Nephron progenitor cell (in vitro differentiated cells): Measurements from ENCODE around the gene CAMK2G.

Experiments used
- DNase-seq: peaks from one replicate; pipeline ENCODE4 v3.0.0; 2021
- H3K27ac Mint-ChIP-seq: 2 replicates; pipeline ENCODE4 v1.8.0; 2021; ENCODE audit warnings: mild to moderate bottlenecking, moderate library complexity, mixed read lengths
- H3K27me3 Mint-ChIP-seq: 2 replicates; pipeline ENCODE4 v1.8.0; 2021; ENCODE audit warnings: mild to moderate bottlenecking, low read depth, mixed read lengths; ENCODE audit not compliant: poor library complexity
- H3K36me3 Mint-ChIP-seq: 2 replicates; pipeline ENCODE4 v1.8.0; 2021; ENCODE audit warnings: low read depth, mixed read lengths
- H3K4me1 Mint-ChIP-seq: 2 replicates; pipeline ENCODE4 v1.8.0; 2021; ENCODE audit warnings: mixed read lengths
- H3K4me3 Mint-ChIP-seq: 2 replicates; pipeline ENCODE4 v1.8.0; 2021; ENCODE audit warnings: mild to moderate bottlenecking, moderate library complexity, mixed read lengths
- H3K9me3 Mint-ChIP-seq: 2 replicates; pipeline ENCODE4 v1.8.0; 2021; ENCODE audit warnings: mild to moderate bottlenecking, moderate library complexity, mixed read lengths
- CTCF ChIP-seq: fragments of 200-600 bp; sonication (generic); IDR thresholded peaks from 2 replicates; pipeline ENCODE4 v1.5.0; 2021; ENCODE audit warnings: antibody characterized with exemption

The CAMK2G gene

GRCh38 chr10:73842349-73842748 is 32.0 kb downstream of the CAMK2G start:
- TF ChIP-seq CTCF = no peak

GRCh38 chr10:73841526-73842285 is 32.6 kb downstream of the CAMK2G start:
- Mint-ChIP-seq H3K36me3 (peaks cover 27% of the 10 kb centered on the region), H3K4me3 (no peak overlapping the region), H3K27me3 (no peaks in the 10 kb centered on the region), H3K9me3 (no peaks in the 10 kb centered on the region), H3K27ac (no peak overlapping the region), H3K4me1 (peaks cover 26% of the 10 kb centered on the region)
- no peak for TF ChIP-seq CTCF
- no peak for DNase-seq

More at GRCh38 chr10:73842349-73842748, 32.0 kb downstream of the CAMK2G start:
- Mint-ChIP-seq H3K9me3 (no peaks in the 10 kb centered on the region), H3K27me3 (no peaks in the 10 kb centered on the region), H3K4me3 (no peak overlapping the region), H3K36me3 (peaks cover 34% of the 10 kb centered on the region), H3K27ac (no peak overlapping the region), H3K4me1 (peaks cover 20% of the 10 kb centered on the region)
- no peak for DNase-seq

GRCh38 chr10:73841061-73841421 is 33.3 kb downstream of the CAMK2G start:
- Mint-ChIP-seq H3K27me3 (no peaks in the 10 kb centered on the region), H3K9me3 (no peaks in the 10 kb centered on the region), H3K4me3 (no peak overlapping the region), H3K36me3 (peaks cover 23% of the 10 kb centered on the region), H3K4me1 (peaks cover 33% of the 10 kb centered on the region), H3K27ac (no peak overlapping the region)
- no peak for TF ChIP-seq CTCF
- no peak for DNase-seq

GRCh38 chr10:73840403-73841060 is 33.8 kb downstream of the CAMK2G start:
- no peak for DNase-seq
- Mint-ChIP-seq H3K27me3 (no peaks in the 10 kb centered on the region), H3K4me1 (peaks cover 33% of the 10 kb centered on the region), H3K36me3 (peaks cover 18% of the 10 kb centered on the region), H3K9me3 (no peaks in the 10 kb centered on the region), H3K27ac (peak overlapping the region; percentile 36), H3K4me3 (no peak overlapping the region)
- TF ChIP-seq CTCF = no peak

GRCh38 chr10:73840056-73840402 is 34.3 kb downstream of the CAMK2G start:
- DNase-seq = no peak
- no peak for TF ChIP-seq CTCF
- H3K9me3 Mint-ChIP-seq = no peaks in the 10 kb centered on the region
- H3K4me1 Mint-ChIP-seq = peaks cover 33% of the 10 kb centered on the region
- H3K36me3 Mint-ChIP-seq = peaks cover 16% of the 10 kb centered on the region
- H3K27me3 Mint-ChIP-seq = no peaks in the 10 kb centered on the region
- H3K4me3 Mint-ChIP-seq = no peak overlapping the region
- peak overlapping the region; percentile 36 for H3K27ac Mint-ChIP-seq
